Astrocyte (in vitro differentiated cells and primary cell): ENCODE measurements around the gene RETREG1.

Experiments
- EZH2 ChIP-seq: IDR thresholded peaks from 2 replicates; pipeline ENCODE4 v1.6.1; 2012; ENCODE audit warnings: mild to moderate bottlenecking, low read length, inconsistent platforms; ENCODE audit not compliant: insufficient read depth
- TF ChIP-seq, protein P1 (sequence below): IDR thresholded peaks from 2 replicates; pipeline ENCODE4 v1.5.1; 2011; ENCODE audit warnings: low read depth, mild to moderate bottlenecking, inconsistent platforms, low read length, moderate library complexity; ENCODE audit not compliant: insufficient read depth

DNA sequence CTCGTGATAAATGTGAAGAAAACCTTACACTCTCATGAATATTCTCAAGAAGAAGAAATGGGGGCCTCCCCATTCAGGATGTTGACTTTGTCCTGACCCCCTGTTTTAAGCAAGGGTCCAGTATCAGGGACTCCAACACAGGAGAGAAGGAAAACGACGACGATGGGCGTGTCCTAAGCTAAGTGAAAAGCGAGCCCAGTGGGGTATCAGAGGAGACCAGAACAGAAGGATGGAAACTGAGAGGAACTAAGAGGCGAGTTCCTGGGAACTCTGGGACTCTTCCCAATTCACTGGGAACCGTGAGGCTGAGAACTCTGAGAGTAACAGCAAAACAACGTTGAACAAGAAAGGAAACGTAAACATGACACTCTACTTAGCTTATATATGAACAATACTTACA, 14.6 kb downstream of the RETREG1 start:
- TF ChIP-seq, protein P1, sequence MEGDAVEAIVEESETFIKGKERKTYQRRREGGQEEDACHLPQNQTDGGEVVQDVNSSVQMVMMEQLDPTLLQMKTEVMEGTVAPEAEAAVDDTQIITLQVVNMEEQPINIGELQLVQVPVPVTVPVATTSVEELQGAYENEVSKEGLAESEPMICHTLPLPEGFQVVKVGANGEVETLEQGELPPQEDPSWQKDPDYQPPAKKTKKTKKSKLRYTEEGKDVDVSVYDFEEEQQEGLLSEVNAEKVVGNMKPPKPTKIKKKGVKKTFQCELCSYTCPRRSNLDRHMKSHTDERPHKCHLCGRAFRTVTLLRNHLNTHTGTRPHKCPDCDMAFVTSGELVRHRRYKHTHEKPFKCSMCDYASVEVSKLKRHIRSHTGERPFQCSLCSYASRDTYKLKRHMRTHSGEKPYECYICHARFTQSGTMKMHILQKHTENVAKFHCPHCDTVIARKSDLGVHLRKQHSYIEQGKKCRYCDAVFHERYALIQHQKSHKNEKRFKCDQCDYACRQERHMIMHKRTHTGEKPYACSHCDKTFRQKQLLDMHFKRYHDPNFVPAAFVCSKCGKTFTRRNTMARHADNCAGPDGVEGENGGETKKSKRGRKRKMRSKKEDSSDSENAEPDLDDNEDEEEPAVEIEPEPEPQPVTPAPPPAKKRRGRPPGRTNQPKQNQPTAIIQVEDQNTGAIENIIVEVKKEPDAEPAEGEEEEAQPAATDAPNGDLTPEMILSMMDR, result no peak
- no peak for TF ChIP-seq EZH2
